GOT3 (cell line): ENCODE measurements around the gene CACHD1.
"Not testable (repeated sequence)": the region's sequence is repeated elsewhere in the genome, so short reads cannot be mapped to it uniquely, and the experiment has no call there.

ENCODE experiments used
- DNase-seq: peaks from one replicate; lab custom pipeline; 2025; ENCODE audit warnings: mixed read lengths; lab: John Stamatoyannopoulos, UW

Gene CACHD1

GRCh38 chr1:64497088-64497883 lies 27.4 kb downstream of the CACHD1 start:
- no peak for DNase-seq

DNA sequence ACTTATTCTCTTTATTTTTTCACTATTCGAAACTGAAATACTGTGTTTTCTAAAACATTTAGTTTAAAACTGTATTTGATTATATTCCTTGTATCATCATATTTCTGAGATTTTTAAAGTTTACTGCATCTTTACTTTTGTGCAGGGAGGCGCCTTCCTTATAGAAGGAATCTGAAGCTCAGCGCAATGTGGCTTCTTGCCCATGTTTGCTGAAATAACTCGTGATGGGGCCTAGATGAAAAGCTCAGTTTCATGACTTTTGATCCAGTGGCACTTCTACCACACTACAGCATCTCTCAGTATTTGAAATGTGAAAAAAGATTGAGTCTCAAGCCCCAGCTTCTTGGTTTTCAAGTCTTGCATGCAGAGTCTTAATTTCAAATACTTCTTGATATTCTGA lies 28.4 kb downstream of the CACHD1 start:
- DNase-seq: no peak

DNA sequence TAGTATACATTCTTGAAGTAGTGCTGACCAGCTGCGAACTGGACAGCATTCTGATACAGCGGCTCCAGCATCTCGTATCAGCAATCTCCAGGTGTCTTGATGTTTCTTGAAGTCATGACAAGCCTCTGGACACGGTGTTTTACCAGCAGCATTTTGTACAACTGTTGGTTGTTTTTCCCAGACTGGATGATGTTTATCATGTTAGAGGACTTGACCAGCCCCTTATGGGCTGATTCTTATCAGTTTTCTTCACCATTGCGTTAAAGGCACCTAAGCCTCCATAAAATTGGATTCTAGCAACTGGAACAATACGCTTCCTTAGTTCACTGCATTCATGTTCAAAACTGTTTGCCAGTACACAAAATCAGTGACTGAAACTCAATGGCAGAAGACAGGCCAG lies 29.1 kb downstream of the CACHD1 start:
- DNase-seq: no peak

GRCh38 chr1:64499966-64500365 lies 30.0 kb downstream of the CACHD1 start:
- no peak for DNase-seq

- no peak for DNase-seq
These were observed 32.2 kb downstream of the CACHD1 start for GRCh38 chr1:64502083-64502482.

- DNase-seq: no peak
These were observed 33.0 kb downstream of the CACHD1 start for GRCh38 chr1:64502931-64503330.

- no peak for DNase-seq
These were observed 35.5 kb downstream of the CACHD1 start for GRCh38 chr1:64505232-64505943.

DNA sequence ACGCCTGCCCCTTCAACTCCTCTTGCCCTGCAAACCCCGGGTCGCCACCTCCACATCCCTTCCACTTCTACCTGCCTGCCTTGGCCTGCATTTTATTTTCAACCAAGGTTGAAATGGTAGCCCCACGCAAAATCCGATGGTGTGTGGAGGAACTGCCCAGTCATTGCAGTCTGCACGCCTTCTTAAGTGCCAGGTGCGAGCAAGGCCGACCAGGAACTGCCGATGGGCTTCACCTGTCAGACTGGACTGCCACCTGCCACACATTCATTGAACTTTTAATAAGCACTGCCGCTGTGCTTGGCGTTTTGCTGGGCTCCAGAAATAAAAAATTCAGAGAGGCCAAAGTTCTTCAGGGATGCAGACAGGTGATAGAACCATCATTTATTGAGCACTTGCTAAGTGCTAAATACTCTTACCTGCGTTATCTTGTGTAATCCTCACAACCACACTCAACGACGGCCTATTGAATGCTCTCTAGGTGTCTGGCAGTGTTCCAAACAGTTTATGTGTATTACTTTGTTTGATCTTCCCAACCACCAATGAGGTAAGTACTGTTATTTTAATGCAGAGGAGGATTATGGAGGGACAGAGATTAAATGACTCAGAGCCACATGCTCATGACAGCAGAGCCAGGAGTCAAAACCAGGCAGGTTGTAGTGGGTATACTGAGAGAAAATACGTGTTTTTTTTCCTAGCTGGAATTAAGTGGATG lies 36.2 kb downstream of the CACHD1 start:
- DNase-seq: no peak

DNA sequence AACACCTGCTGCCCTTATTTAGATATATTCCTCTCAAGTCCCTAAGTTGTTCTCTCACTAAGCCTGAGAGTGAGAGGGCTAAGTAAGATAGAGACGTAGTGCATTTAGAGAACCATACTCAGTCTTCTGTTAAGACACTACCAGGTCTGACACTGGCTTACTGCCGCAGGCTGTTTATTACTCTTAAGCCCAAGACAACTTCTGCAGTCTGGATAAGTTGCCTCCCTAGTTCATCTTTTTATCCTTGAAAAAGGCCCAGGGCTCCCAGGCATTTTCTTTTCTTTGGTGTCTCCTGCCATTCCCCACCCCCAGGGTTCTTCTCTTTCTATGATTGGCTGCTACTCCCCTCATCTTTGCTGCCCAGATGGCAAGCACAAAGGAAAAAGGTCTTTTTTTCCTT lies 38.7 kb downstream of the CACHD1 start:
- DNase-seq: no peak

GRCh38 chr1:64511044-64511443 lies 41.1 kb downstream of the CACHD1 start:
- DNase-seq: no peak

DNA sequence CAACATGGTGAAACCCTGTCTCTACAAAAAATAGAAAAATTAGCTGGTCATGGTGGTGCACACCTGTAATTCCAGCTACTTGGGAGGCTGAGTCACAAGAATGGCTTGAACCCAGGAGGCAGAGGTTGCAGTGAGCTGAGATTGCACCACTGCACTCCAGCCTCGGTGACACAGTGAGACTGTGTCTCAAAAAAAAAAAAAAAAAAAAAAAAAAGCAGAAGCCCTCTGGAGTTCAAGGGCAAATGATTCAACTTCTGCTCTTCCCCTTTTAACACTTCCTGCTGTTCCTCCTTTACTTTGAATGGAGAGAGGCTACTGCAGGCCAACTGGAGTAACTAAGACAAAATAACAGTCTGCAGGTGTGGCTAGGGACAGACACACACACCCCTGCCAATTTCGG lies 42.3 kb downstream of the CACHD1 start:
- DNase-seq: not testable (repeated sequence)

GRCh38 chr1:64513545-64513944 lies 43.6 kb downstream of the CACHD1 start:
- no peak for DNase-seq

DNA sequence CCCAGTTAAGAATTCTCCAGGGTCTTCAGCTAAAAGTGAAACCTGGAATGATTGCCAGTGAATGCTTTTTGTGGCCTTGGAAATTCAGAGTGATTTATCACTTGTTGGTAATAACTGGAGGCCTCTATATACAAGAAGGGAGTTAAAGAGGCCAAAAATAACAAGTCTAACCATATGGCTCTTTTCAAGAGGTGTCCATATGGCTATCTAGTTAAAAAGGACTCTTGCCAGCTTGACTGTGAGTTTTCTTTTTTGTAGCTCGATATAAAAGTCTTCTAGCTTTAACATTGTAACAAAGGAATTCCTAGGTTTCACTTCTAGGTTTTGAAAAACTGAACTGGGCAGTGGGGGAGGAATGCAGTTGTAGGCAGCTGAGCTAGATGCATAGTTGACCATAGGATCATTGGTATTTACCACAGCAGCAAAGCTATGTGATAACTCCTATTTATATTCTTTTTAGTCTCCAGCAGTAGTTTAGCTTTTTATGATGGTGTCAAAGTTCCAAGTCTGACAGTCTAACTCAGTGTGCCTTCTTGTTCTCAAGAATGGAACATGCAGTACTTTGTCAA lies 44.4 kb downstream of the CACHD1 start:
- DNase-seq: no peak

GRCh38 chr1:64515427-64515826 lies 45.5 kb downstream of the CACHD1 start:
- DNase-seq: no peak

DNA sequence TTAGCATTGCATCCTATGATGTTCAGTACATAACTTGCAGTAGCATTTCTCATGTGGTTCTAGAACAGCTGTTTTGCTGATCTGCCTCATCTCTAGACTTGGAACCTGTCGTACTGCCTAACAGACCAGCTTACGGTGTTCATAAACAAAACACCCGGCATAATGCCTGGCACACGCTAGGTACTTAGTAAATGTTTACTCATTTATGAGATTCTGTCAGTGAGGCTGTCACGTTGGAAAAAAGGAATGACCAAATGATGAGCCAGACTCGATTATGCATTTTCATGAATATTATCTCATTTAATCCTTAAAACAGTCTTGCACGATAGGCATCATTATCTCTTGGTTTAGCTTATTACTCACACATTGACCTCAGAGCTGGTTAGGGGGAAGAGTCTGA lies 46.4 kb downstream of the CACHD1 start:
- DNase-seq: no peak

DNA sequence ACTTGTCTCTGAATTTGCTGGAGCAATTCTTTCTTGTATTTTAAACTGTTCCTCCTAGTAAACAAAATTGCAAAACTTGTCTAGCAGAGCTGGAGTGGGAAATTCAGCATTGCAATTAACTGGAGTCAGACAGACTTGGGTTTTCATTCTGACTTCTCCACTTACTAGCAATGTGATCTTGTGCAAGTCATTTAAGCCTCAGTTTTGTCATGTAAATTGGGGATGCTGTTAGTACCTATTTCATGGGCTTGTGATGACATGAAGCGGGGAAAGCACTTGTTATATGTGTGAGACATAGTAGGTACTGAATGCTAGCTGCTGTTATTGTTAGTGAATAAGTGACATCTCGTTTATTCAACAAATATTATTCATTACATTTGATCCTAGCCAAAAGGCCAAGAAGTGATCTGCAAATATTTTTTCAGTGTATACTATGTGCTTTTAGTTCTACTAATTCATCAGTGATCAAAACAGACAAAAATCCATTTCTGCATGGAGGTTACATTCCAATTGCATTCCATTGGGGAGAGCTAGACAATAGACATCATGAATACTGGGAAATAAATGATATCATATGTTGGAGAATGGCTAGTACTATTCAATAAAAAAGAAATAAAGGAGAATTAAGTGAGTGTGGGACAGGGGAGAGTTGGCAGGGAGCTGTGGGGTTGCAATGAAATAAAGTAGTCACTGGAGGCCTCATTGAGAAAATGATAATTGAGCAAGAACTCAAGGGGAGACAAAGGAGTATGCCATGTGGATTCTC lies 47.1 kb downstream of the CACHD1 start:
- no peak for DNase-seq

GRCh38 chr1:64517640-64518039 lies 47.7 kb downstream of the CACHD1 start:
- no peak for DNase-seq

GRCh38 chr1:64518692-64519481 lies 49.0 kb downstream of the CACHD1 start:
- DNase-seq: no peak

GRCh38 chr1:64519901-64520300 lies 50.0 kb downstream of the CACHD1 start:
- DNase-seq: no peak

DNA sequence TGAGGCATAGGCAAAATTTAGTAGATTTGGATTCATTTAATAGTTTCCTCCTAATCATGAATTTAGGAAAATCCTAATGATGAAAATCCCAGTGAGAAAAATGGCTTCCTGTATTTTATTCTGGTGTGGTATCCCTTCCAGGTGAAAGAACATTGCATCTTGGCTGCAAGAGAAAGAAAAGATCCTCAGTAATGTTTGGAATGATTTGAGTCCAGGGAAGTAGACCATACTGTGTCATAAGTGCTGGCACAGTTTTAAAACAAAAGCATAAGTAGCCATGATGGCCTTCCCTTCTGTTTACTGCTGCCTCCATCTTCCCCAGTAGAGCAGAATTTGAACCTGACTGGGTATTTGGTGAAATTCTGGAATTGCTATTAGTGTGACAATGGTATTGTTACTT lies 52.8 kb downstream of the CACHD1 start:
- no peak for DNase-seq
